Fibroblast of lung (primary cell): Measurements from ENCODE around the gene PPFIA4. TPM values are rescaled to one million over a fixed set of nuclear protein-coding genes. Genes with fewer than 3 reads are reported as not detected.

Experiments
- DNase-seq, 2 donors: peaks; one replicate each; pipeline versions ENCODE4 v3.0.0 to v3.0.0-alpha.2; 2010; ENCODE audit warnings: low read depth in 2 of 2
- H2AFZ ChIP-seq: 2 replicates; pipeline ENCODE4 v1.5.1; 2012; ENCODE audit warnings: low read length, control low read depth, inconsistent platforms
- H3K27ac ChIP-seq: 2 replicates; pipeline ENCODE4 v1.5.1; 2011; ENCODE audit warnings: low read length, control low read depth; ENCODE audit not compliant: insufficient read depth
- H3K27me3 ChIP-seq: 2 replicates; pipeline ENCODE4 v1.5.1; 2011; ENCODE audit warnings: mild to moderate bottlenecking, low read length; ENCODE audit not compliant: control insufficient read depth, insufficient read depth
- H3K36me3 ChIP-seq: 2 replicates; pipeline ENCODE4 v1.5.1; 2011; ENCODE audit warnings: low read length; ENCODE audit not compliant: control insufficient read depth, insufficient read depth
- H3K4me1 ChIP-seq: 2 replicates; pipeline ENCODE4 v1.5.1; 2011; ENCODE audit warnings: low read length; ENCODE audit not compliant: control insufficient read depth, insufficient read depth; ENCODE audit errors: extremely low read depth
- H3K4me2 ChIP-seq: 2 replicates; pipeline ENCODE4 v1.5.1; 2011; ENCODE audit warnings: low read length, control low read depth; ENCODE audit not compliant: insufficient read depth; ENCODE audit errors: extremely low read depth
- H3K4me3 ChIP-seq, 4 experiments: fragments of 200-600 bp in 1 of 4; sonication (generic) in 1 of 4; replicated peaks in 1 of 4; 2 replicates each; pipeline ENCODE4 v1.5.1; 2011 to 2016; ENCODE audit warnings: low read length in 4 of 4, low read depth in 3 of 4, mild to moderate bottlenecking in 3 of 4, control low read depth in 2 of 4, inconsistent platforms in 1 of 4, mixed read lengths in 1 of 4; ENCODE audit not compliant: insufficient read depth in 1 of 4; ENCODE audit errors: control extremely low read depth in 1 of 4
- H3K79me2 ChIP-seq: 2 replicates; pipeline ENCODE4 v1.5.1; 2012; ENCODE audit warnings: mild to moderate bottlenecking, low read length, inconsistent platforms; ENCODE audit not compliant: control insufficient read depth, insufficient read depth
- H3K9ac ChIP-seq: 2 replicates; pipeline ENCODE4 v1.5.1; 2011; ENCODE audit warnings: mild to moderate bottlenecking, low read length, control low read depth; ENCODE audit not compliant: insufficient read depth
- H3K9me3 ChIP-seq: 2 replicates; pipeline ENCODE4 v1.5.1; 2012; ENCODE audit warnings: low read depth, low read length; ENCODE audit not compliant: control insufficient read depth, insufficient read depth
- H4K20me1 ChIP-seq: 2 replicates; pipeline ENCODE4 v1.5.1; 2011; ENCODE audit warnings: low read length; ENCODE audit not compliant: control insufficient read depth, insufficient read depth; ENCODE audit errors: extremely low read depth
- CTCF ChIP-seq, 2 donors: IDR thresholded peaks in 1 of 2; conservative IDR thresholded peaks in 1 of 2; 1 replicate in 1 of 2; 2 replicates in 1 of 2; pipeline ENCODE4 v1.5.1; 2011 to 2012; ENCODE audit warnings: low read length in 2 of 2, control low read depth in 1 of 2, inconsistent platforms in 1 of 2, low read depth in 1 of 2, mild to moderate bottlenecking in 1 of 2
- EZH2 ChIP-seq: IDR thresholded peaks from 2 replicates; pipeline ENCODE4 v1.5.1; 2012; ENCODE audit warnings: low read length, control low read depth, mild to moderate bottlenecking; ENCODE audit errors: missing control alignments
- polyA plus RNA-seq, 2 donors: library from polyadenylated mRNA; depleted of rRNA in 1 of 2; stranded (reverse) in 1 of 2; unstranded in 1 of 2; fragments of >200 nt; gene quantifications; 2 replicates each; pipeline ENCODE4 v1.2.1, GENCODE V29; 2011 to 2012; ENCODE audit warnings: missing spikeins in 1 of 2
- total RNA-seq: library from RNA; depleted of rRNA; stranded (reverse); fragments of >200 nt; gene quantifications from 2 replicates; pipeline ENCODE4 v1.2.1, GENCODE V29; 2014

PPFIA4 gene
- total and polyA plus RNA-seq, 2 donors (not counting 1 experiment from before 2014, with no cell fraction given): 3.2 to 4.3 TPM

DNA sequence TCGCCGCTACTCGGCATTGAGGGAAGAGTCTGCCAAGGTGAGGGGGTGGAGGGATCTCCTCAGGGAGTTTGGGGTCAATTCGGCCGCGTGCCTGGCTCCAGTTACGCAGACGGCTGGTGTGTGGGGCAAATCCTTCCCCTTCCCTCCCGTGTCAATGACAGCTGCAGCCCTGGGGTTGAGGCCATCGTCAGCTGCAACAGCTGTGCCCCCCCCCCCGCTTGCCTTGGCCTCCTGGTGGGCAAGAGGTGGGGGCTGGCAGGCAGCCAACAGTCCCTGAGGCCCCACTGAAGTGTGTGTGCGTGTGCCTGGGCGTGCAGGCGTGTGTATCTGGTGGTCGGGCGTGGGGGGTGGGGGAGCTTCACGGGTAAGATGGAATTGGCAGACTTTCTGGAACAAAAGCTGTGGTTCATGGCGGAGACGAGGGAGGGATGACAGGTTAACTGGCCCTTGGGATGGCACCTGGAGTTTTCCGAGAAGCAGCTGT, 25.6 kb downstream of the PPFIA4 start:
- Histone ChIP-seq H2AFZ (no peak overlapping the region), H3K9ac (no peak overlapping the region), H3K9me3 (no peaks in the 10 kb centered on the region), H3K27me3 (no peaks in the 10 kb centered on the region), H3K4me1 (peaks cover 7% of the 10 kb centered on the region), H3K27ac (no peak overlapping the region), H4K20me1 (no peaks in the 10 kb centered on the region), H3K36me3 (no peaks in the 10 kb centered on the region), H3K4me2 (no peak overlapping the region), H3K79me2 (no peaks in the 10 kb centered on the region), H3K4me3 (no peak overlapping the region)
- no peak for DNase-seq
- no peak for TF ChIP-seq EZH2

- H3K4me2 ChIP-seq: no peak overlapping the region
- no peaks in the 10 kb centered on the region for H3K79me2 ChIP-seq
- no peak overlapping the region for H2AFZ ChIP-seq
- no peaks in the 10 kb centered on the region for H3K36me3 ChIP-seq
- no peak overlapping the region for H3K4me3 ChIP-seq
- no peak overlapping the region for H3K9ac ChIP-seq
- peaks cover under 1% of the 10 kb centered on the region for H3K4me1 ChIP-seq
- H3K27ac ChIP-seq: no peak overlapping the region
- no peaks in the 10 kb centered on the region for H4K20me1 ChIP-seq
- H3K9me3 ChIP-seq: no peaks in the 10 kb centered on the region
- TF ChIP-seq EZH2 (no peak), CTCF (conservative IDR thresholded peaks at IDR 0.05 in 1 of 2, IDR thresholded peaks at IDR 0.05 in 1 of 2; ENCODE audit: low read depth in 1 of 2, low read length in 2 of 2) (no peak)
- H3K27me3 ChIP-seq: no peaks in the 10 kb centered on the region
- no peak for DNase-seq
Observed at GRCh38 chr1:203052601-203053000, 26.3 kb downstream of the PPFIA4 start.

GRCh38 chr1:203054184-203054583, 27.9 kb downstream of the PPFIA4 start:
- H3K9me3 ChIP-seq: no peaks in the 10 kb centered on the region
- no peaks in the 10 kb centered on the region for H4K20me1 ChIP-seq
- no peak for TF ChIP-seq CTCF (conservative IDR thresholded peaks at IDR 0.05 in 1 of 2, IDR thresholded peaks at IDR 0.05 in 1 of 2; ENCODE audit: low read depth in 1 of 2, low read length in 2 of 2)
- no peak for TF ChIP-seq EZH2
- H3K36me3 ChIP-seq: no peaks in the 10 kb centered on the region
- H3K4me3 ChIP-seq: no peak overlapping the region
- H3K4me1 ChIP-seq: peaks cover 2% of the 10 kb centered on the region
- H2AFZ ChIP-seq: no peak overlapping the region
- peaks cover 3% of the 10 kb centered on the region for H3K27me3 ChIP-seq
- H3K27ac ChIP-seq: no peak overlapping the region
- H3K4me2 ChIP-seq: no peak overlapping the region
- no peak overlapping the region for H3K9ac ChIP-seq
- no peaks in the 10 kb centered on the region for H3K79me2 ChIP-seq
- DNase-seq: no peak
